ENCODE data around the gene PDYN.
"Not testable (repeated sequence)": the region's sequence is repeated elsewhere in the genome, so short reads cannot be mapped to it uniquely, and the experiment has no call there.

PDYN gene

GRCh38 chr20:1993986-1994385 is at the start of gene PDYN:
Gene PDYN, minus strand, starts transcription at chr20:1994058. Its CDS starts 10,974 bp downstream, at chr20:1983084.
- DNase-seq (ENCODE audit: low spot score): no peak

- no peak for DNase-seq (ENCODE audit: low spot score)
These were observed 48.5 kb upstream of the PDYN start for GRCh38 chr20:2042400-2042799.

GRCh38 chr20:2038161-2038560 is 44.3 kb upstream of the PDYN start:
- DNase-seq (ENCODE audit: low spot score): no peak

- no peak for DNase-seq (ENCODE audit: low spot score)
These were observed 43.5 kb upstream of the PDYN start for GRCh38 chr20:2037296-2037914.

GRCh38 chr20:2036357-2036756 is 42.5 kb upstream of the PDYN start:
- not testable (repeated sequence) for DNase-seq (ENCODE audit: low spot score)

GRCh38 chr20:2032168-2032567 is 38.3 kb upstream of the PDYN start:
- DNase-seq (ENCODE audit: low spot score): no peak

GRCh38 chr20:2026514-2026913 is 32.7 kb upstream of the PDYN start:
- no peak for DNase-seq (ENCODE audit: low spot score)

- no peak for DNase-seq (ENCODE audit: low spot score)
These were observed 32.1 kb upstream of the PDYN start for GRCh38 chr20:2026004-2026403.

GRCh38 chr20:2023151-2023550 is 29.3 kb upstream of the PDYN start:
- no peak for DNase-seq (ENCODE audit: low spot score)

- DNase-seq (ENCODE audit: low spot score): no peak
These were observed 28.3 kb upstream of the PDYN start for GRCh38 chr20:2022163-2022562.

- DNase-seq (ENCODE audit: low spot score): no peak
These were observed 16.7 kb upstream of the PDYN start for GRCh38 chr20:2010533-2010932.

GRCh38 chr20:2006452-2007361 is 12.8 kb upstream of the PDYN start:
- DNase-seq (ENCODE audit: low spot score): peak; percentile 6

- peak; percentile 15 for DNase-seq (ENCODE audit: low spot score)
These were observed 12.1 kb upstream of the PDYN start for GRCh38 chr20:2005831-2006426.

- no peak for DNase-seq (ENCODE audit: low spot score)
These were observed 11.5 kb upstream of the PDYN start for GRCh38 chr20:2005359-2005758.

- no peak for DNase-seq (ENCODE audit: low spot score)
These were observed 10.3 kb upstream of the PDYN start for GRCh38 chr20:2004171-2004570.

- DNase-seq (ENCODE audit: low spot score): no peak
These were observed 8.5 kb upstream of the PDYN start for GRCh38 chr20:2002365-2002764.

- DNase-seq (ENCODE audit: low spot score): no peak
These were observed 7.3 kb upstream of the PDYN start for GRCh38 chr20:2001119-2001518.

GRCh38 chr20:2000285-2000684 is 6.4 kb upstream of the PDYN start:
- no peak for DNase-seq (ENCODE audit: low spot score)

- no peak for DNase-seq (ENCODE audit: low spot score)
These were observed 4.9 kb upstream of the PDYN start for GRCh38 chr20:1998715-1999114.

- no peak for DNase-seq (ENCODE audit: low spot score)
These were observed 4.3 kb upstream of the PDYN start for GRCh38 chr20:1998193-1998520.

- DNase-seq (ENCODE audit: low spot score): no peak
These were observed 3.8 kb upstream of the PDYN start for GRCh38 chr20:1997483-1998192.

GRCh38 chr20:1995531-1996310 is 1.9 kb upstream of the PDYN start:
- no peak for DNase-seq (ENCODE audit: low spot score)

All from CD4-positive, alpha-beta T cell treated with Interleukin-6 at 100 ng/mL for 8 hours (primary cell).